H9 (cell line): ENCODE measurements around the gene TSEN15. TPM values are rescaled to one million over a fixed set of nuclear protein-coding genes. Genes with fewer than 3 reads are reported as not detected.

Experiments used
- DNase-seq: peaks from one replicate; pipeline ENCODE4 v3.0.0-alpha.2; 2017
- H2AFZ ChIP-seq: one replicate; pipeline ENCODE4 v1.6.1; 2013; ENCODE audit warnings: mild to moderate bottlenecking, low read length, control low read depth, moderate library complexity
- H2AK5ac ChIP-seq: 2 replicates; pipeline ENCODE4 v1.6.1; 2013; ENCODE audit warnings: low read length, control low read depth, mixed read lengths; ENCODE audit not compliant: insufficient read length
- H2BK120ac ChIP-seq: one replicate; pipeline ENCODE4 v1.6.1; 2013; ENCODE audit warnings: low read depth, mild to moderate bottlenecking, low read length, control low read depth, inconsistent platforms; ENCODE audit not compliant: poor library complexity, severe bottlenecking
- H2BK12ac ChIP-seq: 2 replicates; pipeline ENCODE4 v1.6.1; 2013; ENCODE audit warnings: low read length, control low read depth, mixed read lengths, low read depth; ENCODE audit not compliant: insufficient read length
- H2BK15ac ChIP-seq: 2 replicates; pipeline ENCODE4 v1.6.1; 2013; ENCODE audit warnings: low read depth, low read length, control low read depth
- H2BK20ac ChIP-seq: one replicate; pipeline ENCODE4 v1.6.1; 2013; ENCODE audit warnings: low read depth, mild to moderate bottlenecking, low read length, control low read depth, inconsistent platforms; ENCODE audit not compliant: poor library complexity, severe bottlenecking
- H2BK5ac ChIP-seq: 2 replicates; pipeline ENCODE4 v1.6.1; 2013; ENCODE audit warnings: low read length, control low read depth, mixed read lengths; ENCODE audit not compliant: insufficient read length
- H3K14ac ChIP-seq: 2 replicates; pipeline ENCODE4 v1.6.1; 2013; ENCODE audit warnings: low read length, control low read depth; ENCODE audit not compliant: insufficient read depth
- H3K18ac ChIP-seq: 2 replicates; pipeline ENCODE4 v1.6.1; 2013; ENCODE audit warnings: low read depth, mild to moderate bottlenecking, mixed read lengths, low read length, control low read depth; ENCODE audit not compliant: insufficient read length
- H3K23ac ChIP-seq: 2 replicates; pipeline ENCODE4 v1.6.1; 2013; ENCODE audit warnings: low read length, control low read depth, mixed read lengths, low read depth; ENCODE audit not compliant: insufficient read length
- H3K23me2 ChIP-seq: 2 replicates; pipeline ENCODE4 v1.6.1; 2013; ENCODE audit warnings: low read depth, mild to moderate bottlenecking, mixed read lengths, low read length, control low read depth; ENCODE audit not compliant: insufficient read length, poor library complexity, severe bottlenecking
- H3K27ac ChIP-seq: 2 replicates; pipeline ENCODE4 v1.5.1; 2013; ENCODE audit warnings: low read length, control low read depth, mixed read lengths, low read depth; ENCODE audit not compliant: insufficient read length
- H3K27me3 ChIP-seq: 2 replicates; pipeline ENCODE4 v1.6.1; 2013; ENCODE audit warnings: low read length, control low read depth, inconsistent platforms; ENCODE audit not compliant: insufficient read depth
- H3K4ac ChIP-seq: 2 replicates; pipeline ENCODE4 v1.6.1; 2013; ENCODE audit warnings: low read depth, mild to moderate bottlenecking, control low read depth, inconsistent platforms, low read length, moderate library complexity
- H3K4me1 ChIP-seq: 2 replicates; pipeline ENCODE4 v1.6.1; 2013; ENCODE audit warnings: low read length, control low read depth, inconsistent platforms; ENCODE audit not compliant: insufficient read depth
- H3K4me2 ChIP-seq: 2 replicates; pipeline ENCODE4 v1.6.1; 2013; ENCODE audit warnings: low read length, control low read depth, mixed read lengths; ENCODE audit not compliant: insufficient read length, insufficient read depth
- H3K56ac ChIP-seq: 2 replicates; pipeline ENCODE4 v1.6.1; 2013; ENCODE audit warnings: low read depth, mild to moderate bottlenecking, mixed read lengths, low read length, control low read depth; ENCODE audit not compliant: insufficient read length
- H3K79me1 ChIP-seq: 2 replicates; pipeline ENCODE4 v1.6.1; 2013; ENCODE audit warnings: low read depth, mild to moderate bottlenecking, moderate library complexity, low read length, control low read depth, inconsistent platforms; ENCODE audit not compliant: insufficient read depth, poor library complexity, severe bottlenecking
- H3K79me2 ChIP-seq: 2 replicates; pipeline ENCODE4 v1.6.1; 2013; ENCODE audit warnings: low read length, control low read depth, inconsistent platforms; ENCODE audit not compliant: insufficient read depth
- H3K9ac ChIP-seq: 2 replicates; pipeline ENCODE4 v1.6.1; 2013; ENCODE audit warnings: low read length, control low read depth, mixed read lengths; ENCODE audit not compliant: insufficient read length; ENCODE audit errors: extremely low read depth
- H3K9me3 ChIP-seq: one replicate; pipeline ENCODE4 v1.6.1; 2013; ENCODE audit warnings: low read depth, low read length, inconsistent platforms; ENCODE audit not compliant: control insufficient read depth
- H3T11ph ChIP-seq: one replicate; pipeline ENCODE4 v1.6.1; 2013; ENCODE audit warnings: mild to moderate bottlenecking, low read length, control low read depth, inconsistent platforms
- H4K20me1 ChIP-seq: one replicate; pipeline ENCODE4 v1.6.1; 2013; ENCODE audit not compliant: control insufficient read depth, insufficient read length, insufficient read depth
- H4K5ac ChIP-seq: 2 replicates; pipeline ENCODE4 v1.6.1; 2013; ENCODE audit warnings: low read depth, mild to moderate bottlenecking, mixed read lengths, low read length, control low read depth; ENCODE audit not compliant: insufficient read length
- H4K8ac ChIP-seq: replicated peaks from 2 replicates; pipeline ENCODE4 v1.6.1; 2013; ENCODE audit warnings: low read length, control low read depth, mixed read lengths, low read depth; ENCODE audit not compliant: insufficient read length
- H4K91ac ChIP-seq: 2 replicates; pipeline ENCODE4 v1.6.1; 2013; ENCODE audit warnings: low read depth, mild to moderate bottlenecking, moderate library complexity, mixed read lengths, low read length, control low read depth; ENCODE audit not compliant: insufficient read length
- H3K27ac Mint-ChIP-seq, 3 experiments: 2 replicates in 2 of 3; 3 replicates in 1 of 3; pipeline ENCODE4 v1.8.0; 2020 to 2021; ENCODE audit warnings: mixed read lengths in 3 of 3, mild to moderate bottlenecking in 1 of 3, moderate library complexity in 1 of 3
- H3K27me3 Mint-ChIP-seq: 2 replicates; pipeline ENCODE4 v1.8.0; 2021; ENCODE audit warnings: low read depth, mild to moderate bottlenecking, moderate library complexity, mixed read lengths
- H3K36me3 Mint-ChIP-seq, 3 experiments: 2 replicates in 2 of 3; 3 replicates in 1 of 3; pipeline ENCODE4 v1.8.0; 2020 to 2021; ENCODE audit warnings: low read depth in 3 of 3, mixed read lengths in 3 of 3; ENCODE audit not compliant: insufficient read depth in 1 of 3
- H3K4me1 Mint-ChIP-seq, 2 experiments: 2 replicates each; pipeline ENCODE4 v1.8.0; 2020; ENCODE audit warnings: mixed read lengths in 2 of 2
- H3K4me3 Mint-ChIP-seq, 2 experiments: 2 replicates in 1 of 2; 3 replicates in 1 of 2; pipeline ENCODE4 v1.8.0; 2020 to 2021; ENCODE audit warnings: mild to moderate bottlenecking in 2 of 2, mixed read lengths in 2 of 2, moderate library complexity in 1 of 2
- H3K9me3 Mint-ChIP-seq, 2 experiments: 2 replicates in 1 of 2; 3 replicates in 1 of 2; pipeline ENCODE4 v1.8.0; 2020; ENCODE audit warnings: mild to moderate bottlenecking in 2 of 2, mixed read lengths in 2 of 2, moderate library complexity in 1 of 2
- CTCF ChIP-seq: fragments of 200-600 bp; sonication (generic); conservative IDR thresholded peaks from 3 replicates; pipeline ENCODE4 v1.8.0; 2021; ENCODE audit warnings: antibody characterized with exemption, mild to moderate bottlenecking
- WGBS: extraction: QIAGEN DNeasy Blood & Tissue Kit; methylation state at CpG from one replicate; pipeline ENCODE4 v1.1.7; 2013; ENCODE audit warnings: missing lambda C conversion rate, low lambda C conversion rate, mixed read lengths; ENCODE audit not compliant: insufficient read length; ENCODE audit errors: extremely low coverage; 5-methylcytosine and 5-hydroxymethylcytosine counted together
- total RNA-seq: library from RNA; stranded (reverse); gene quantifications from 2 replicates; pipeline ENCODE4 v1.2.1, GENCODE V29; 2021

Gene TSEN15
- total RNA-seq, 1 experiment from 2014 or later: 21.9 TPM

GRCh38 chr1:184019069-184019468 is 32.5 kb upstream of the TSEN15 start:
- Mint-ChIP-seq H3K27ac (no peak overlapping the region), H3K9me3 (no peaks in the 10 kb centered on the region), H3K4me1 (peaks cover 19% of the 10 kb centered on the region in 2 experiments), H3K27me3 (peaks cover 39% of the 10 kb centered on the region), H3K36me3 (no peaks in the 10 kb centered on the region), H3K4me3 (no peak overlapping the region)
- Histone ChIP-seq H3K79me1 (no peaks in the 10 kb centered on the region), H3K23ac (no peak overlapping the region), H2BK15ac (no peak overlapping the region), H3K56ac (no peak overlapping the region), H3K4me1 (no peaks in the 10 kb centered on the region), H3K18ac (no peak overlapping the region), H3K14ac (no peak overlapping the region), H3K79me2 (no peaks in the 10 kb centered on the region), H2AK5ac (no peak overlapping the region), H4K20me1 (no peaks in the 10 kb centered on the region), H3T11ph (no peak overlapping the region), H4K5ac (no peak overlapping the region), H2BK12ac (no peak overlapping the region), H2BK120ac (no peak overlapping the region), H3K23me2 (no peaks in the 10 kb centered on the region), H3K4me2 (no peak overlapping the region), H3K27ac (no peak overlapping the region), H4K8ac (no peak overlapping the region), H3K9ac (no peak overlapping the region), H3K9me3 (no peaks in the 10 kb centered on the region), H3K4ac (no peak overlapping the region), H2BK5ac (no peak overlapping the region), H3K27me3 (no peaks in the 10 kb centered on the region), H4K91ac (no peak overlapping the region), H2BK20ac (no peak overlapping the region), H2AFZ (no peak overlapping the region)
- DNase-seq: no peak
- WGBS: no CpG with 5 or more reads among the region's 5 CpGs
- no peak for TF ChIP-seq CTCF
